ENCODE measurements around the gene DSP.

Gene DSP

GRCh38 chr6:7562769-7563168 is 21.3 kb downstream of the DSP start:
- no peak for DNase-seq (ENCODE audit: low read depth in 2 of 2)

- no peak for DNase-seq (ENCODE audit: low read depth in 2 of 2)
Measured at GRCh38 chr6:7566107-7566506, 24.6 kb downstream of the DSP start.

GRCh38 chr6:7566617-7567173 is 25.2 kb downstream of the DSP start:
- no peak for DNase-seq (ENCODE audit: low read depth in 2 of 2)

DNA sequence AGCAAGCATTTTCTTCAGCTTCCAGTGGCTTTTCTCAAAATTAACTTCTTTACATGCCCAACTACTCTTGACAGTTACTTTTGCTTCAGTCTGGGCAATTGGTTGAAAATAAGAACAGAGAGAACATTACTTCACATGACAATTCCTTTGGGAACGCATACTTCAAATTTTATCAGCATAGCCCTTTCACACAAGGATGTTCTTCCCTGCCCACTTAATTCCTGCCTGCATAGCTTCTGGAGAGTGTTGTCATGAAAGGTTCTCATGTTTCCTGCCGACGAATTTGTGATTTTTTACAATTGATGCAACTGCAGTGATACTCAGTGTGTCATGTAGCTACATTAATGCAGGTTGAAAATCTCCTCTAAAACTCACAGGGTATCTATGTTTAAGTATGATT is 26.6 kb downstream of the DSP start:
- DNase-seq (ENCODE audit: low read depth in 2 of 2) = no peak

DNA sequence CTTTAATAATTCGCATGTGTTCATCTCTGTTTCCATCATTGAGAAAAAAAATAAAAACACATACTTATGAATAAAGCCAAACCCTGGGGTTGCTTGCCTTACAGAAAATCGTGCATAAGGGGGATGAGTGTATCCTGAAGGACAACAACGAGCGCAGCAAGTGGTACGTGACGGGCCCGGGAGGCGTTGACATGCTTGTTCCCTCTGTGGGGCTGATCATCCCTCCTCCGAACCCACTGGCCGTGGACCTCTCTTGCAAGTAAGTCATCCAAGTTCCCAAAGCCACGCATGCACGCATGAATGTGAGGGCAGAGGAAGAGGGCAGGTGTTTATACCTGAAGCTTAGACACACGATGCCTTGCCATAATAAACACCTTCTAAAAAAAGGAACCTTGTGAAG is 27.6 kb downstream of the DSP start:
- no peak for DNase-seq (ENCODE audit: low read depth in 2 of 2)

- DNase-seq (ENCODE audit: low read depth in 2 of 2) = no peak
Measured at GRCh38 chr6:7572213-7572943, 30.9 kb downstream of the DSP start.

DNA sequence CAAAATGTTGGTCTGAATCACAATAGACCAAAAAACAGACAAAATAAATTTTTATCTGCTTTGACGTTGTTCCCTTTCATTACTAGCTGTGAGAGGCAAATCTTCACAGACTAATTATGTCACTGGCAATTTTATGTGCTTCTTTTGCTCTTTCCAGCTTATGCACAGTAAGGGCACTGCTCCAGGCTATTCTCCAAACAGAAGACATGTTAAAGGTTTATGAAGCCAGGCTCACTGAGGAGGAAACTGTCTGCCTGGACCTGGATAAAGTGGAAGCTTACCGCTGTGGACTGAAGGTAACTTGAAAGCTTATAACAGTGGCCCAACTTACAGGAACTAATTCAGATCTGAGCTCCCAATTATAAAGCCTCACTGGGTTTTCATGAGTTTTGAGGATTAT is 33.0 kb downstream of the DSP start:
- DNase-seq (ENCODE audit: low read depth in 2 of 2) = no peak

DNA sequence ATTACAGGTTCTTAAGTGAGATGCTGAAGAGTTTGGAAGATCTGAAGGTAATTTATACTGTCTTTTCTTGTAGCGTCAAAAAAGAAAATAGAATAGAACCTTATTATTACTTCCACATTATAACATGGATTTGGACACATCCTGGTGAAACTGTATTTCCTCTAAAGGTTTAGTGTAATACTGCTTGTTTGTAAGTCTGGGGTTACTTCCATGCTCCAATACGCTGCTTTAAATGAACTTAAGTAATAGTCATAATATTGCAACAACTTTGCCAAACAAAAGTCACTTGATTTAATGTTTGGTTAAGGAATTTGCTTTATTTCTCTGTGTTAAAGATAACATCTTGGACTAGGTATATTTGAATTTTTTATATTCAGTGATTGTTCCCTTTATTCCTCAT is 37.0 kb downstream of the DSP start:
- no peak for DNase-seq (ENCODE audit: low read depth in 2 of 2)

- DNase-seq (ENCODE audit: low read depth in 2 of 2) = no peak
Measured at GRCh38 chr6:7578931-7579330, 37.5 kb downstream of the DSP start.

DNA sequence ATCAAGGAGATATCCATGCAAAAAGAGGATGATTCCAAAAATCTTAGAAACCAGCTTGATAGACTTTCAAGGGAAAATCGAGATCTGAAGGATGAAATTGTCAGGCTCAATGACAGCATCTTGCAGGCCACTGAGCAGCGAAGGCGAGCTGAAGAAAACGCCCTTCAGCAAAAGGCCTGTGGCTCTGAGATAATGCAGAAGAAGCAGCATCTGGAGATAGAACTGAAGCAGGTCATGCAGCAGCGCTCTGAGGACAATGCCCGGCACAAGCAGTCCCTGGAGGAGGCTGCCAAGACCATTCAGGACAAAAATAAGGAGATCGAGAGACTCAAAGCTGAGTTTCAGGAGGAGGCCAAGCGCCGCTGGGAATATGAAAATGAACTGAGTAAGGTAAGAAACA is 38.4 kb downstream of the DSP start:
- DNase-seq (ENCODE audit: low read depth in 2 of 2) = no peak

GRCh38 chr6:7580537-7580926 is 39.1 kb downstream of the DSP start:
- no peak for DNase-seq (ENCODE audit: low read depth in 2 of 2)

DNA sequence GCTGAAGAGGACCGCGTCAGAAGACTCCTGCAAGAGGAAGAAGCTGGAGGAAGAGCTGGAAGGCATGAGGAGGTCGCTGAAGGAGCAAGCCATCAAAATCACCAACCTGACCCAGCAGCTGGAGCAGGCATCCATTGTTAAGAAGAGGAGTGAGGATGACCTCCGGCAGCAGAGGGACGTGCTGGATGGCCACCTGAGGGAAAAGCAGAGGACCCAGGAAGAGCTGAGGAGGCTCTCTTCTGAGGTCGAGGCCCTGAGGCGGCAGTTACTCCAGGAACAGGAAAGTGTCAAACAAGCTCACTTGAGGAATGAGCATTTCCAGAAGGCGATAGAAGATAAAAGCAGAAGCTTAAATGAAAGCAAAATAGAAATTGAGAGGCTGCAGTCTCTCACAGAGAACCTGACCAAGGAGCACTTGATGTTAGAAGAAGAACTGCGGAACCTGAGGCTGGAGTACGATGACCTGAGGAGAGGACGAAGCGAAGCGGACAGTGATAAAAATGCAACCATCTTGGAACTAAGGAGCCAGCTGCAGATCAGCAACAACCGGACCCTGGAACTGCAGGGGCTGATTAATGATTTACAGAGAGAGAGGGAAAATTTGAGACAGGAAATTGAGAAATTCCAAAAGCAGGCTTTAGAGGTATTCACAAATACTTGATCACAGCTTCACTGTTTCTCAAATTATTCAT is 39.6 kb downstream of the DSP start:
- DNase-seq (ENCODE audit: low read depth in 2 of 2) = no peak

DNA sequence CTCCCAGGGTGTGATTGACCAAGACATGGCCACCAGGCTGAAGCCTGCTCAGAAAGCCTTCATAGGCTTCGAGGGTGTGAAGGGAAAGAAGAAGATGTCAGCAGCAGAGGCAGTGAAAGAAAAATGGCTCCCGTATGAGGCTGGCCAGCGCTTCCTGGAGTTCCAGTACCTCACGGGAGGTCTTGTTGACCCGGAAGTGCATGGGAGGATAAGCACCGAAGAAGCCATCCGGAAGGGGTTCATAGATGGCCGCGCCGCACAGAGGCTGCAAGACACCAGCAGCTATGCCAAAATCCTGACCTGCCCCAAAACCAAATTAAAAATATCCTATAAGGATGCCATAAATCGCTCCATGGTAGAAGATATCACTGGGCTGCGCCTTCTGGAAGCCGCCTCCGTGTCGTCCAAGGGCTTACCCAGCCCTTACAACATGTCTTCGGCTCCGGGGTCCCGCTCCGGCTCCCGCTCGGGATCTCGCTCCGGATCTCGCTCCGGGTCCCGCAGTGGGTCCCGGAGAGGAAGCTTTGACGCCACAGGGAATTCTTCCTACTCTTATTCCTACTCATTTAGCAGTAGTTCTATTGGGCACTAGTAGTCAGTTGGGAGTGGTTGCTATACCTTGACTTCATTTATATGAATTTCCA is 43.9 kb downstream of the DSP start:
- DNase-seq (ENCODE audit: low read depth in 2 of 2) = no peak

DNA sequence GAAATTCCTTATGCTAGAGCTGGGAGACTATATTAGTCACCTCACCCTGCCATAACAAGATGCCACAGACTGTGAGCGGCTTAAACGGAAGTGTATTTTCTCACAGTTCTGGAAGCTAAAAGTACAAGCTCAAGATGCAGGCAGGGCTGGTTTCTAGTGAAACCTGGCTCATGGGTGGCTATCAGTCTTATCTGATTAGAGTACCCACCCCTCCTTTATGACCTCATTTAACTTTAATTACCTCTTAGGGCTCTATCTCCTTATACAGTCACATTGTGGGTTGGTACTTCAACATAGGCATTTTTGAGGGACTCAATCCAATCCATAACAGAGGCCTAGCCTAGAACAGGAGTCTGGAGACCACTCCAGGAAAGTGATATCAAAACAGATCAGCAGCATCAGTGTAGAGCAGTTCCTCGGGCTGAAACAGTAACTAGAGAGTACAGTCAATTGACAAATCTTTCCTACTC is 46.2 kb downstream of the DSP start:
- no peak for DNase-seq (ENCODE audit: low read depth in 2 of 2)

- no peak for DNase-seq (ENCODE audit: low read depth in 2 of 2)
Measured at GRCh38 chr6:7588506-7588905, 47.0 kb downstream of the DSP start.

DNA sequence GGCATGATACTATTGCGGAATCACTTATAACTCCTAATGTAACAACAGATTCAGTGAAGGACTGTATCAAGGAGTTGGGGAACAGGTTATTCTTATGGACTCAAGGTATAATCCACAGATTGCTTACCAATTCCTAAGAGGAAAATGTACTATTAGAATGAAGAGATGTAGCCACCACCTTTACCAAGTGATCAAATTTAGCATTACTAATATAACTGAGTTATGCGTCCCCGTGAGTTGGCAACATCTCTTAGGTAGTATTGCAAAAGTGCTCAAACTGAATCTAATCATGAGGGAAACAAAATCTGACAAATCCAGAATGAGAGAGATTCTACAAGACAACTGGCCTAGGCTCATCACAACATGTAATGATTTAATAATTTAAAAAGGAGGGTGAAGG is 47.8 kb downstream of the DSP start:
- DNase-seq (ENCODE audit: low read depth in 2 of 2) = no peak

GRCh38 chr6:7589949-7590917 is 48.8 kb downstream of the DSP start, which contains the start of gene SNRNP48:
Gene SNRNP48, plus strand, starts transcription at chr6:7590198. Its CDS starts 60 bp downstream, at chr6:7590258.
- DNase-seq (ENCODE audit: low read depth in 2 of 2) = peak; percentile 85 to 91

- DNase-seq (ENCODE audit: low read depth in 2 of 2) = no peak
Measured at GRCh38 chr6:7590918-7591302, 49.4 kb downstream of the DSP start.

DNA sequence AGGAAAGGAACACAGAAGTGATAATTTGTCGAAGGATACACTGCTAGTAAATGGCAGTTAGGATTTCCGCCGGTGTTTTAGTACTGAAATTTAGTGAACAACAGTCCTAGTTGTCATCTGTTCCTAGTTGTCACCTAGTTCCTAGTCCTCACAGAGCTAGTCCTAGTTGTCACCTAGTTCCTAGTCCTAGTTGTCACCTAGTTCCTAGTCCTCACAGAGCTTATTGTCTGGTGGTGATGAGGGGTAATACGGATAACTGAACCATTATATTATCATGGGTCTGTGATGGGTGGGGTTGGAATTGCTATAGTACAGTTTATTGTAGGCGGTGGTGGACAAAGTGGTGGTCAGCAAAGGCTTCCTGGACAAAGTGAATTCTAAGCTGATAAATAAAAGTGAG is 50.3 kb downstream of the DSP start:
- DNase-seq (ENCODE audit: low read depth in 2 of 2) = no peak

- DNase-seq (ENCODE audit: low read depth in 2 of 2) = no peak
Measured at GRCh38 chr6:7593229-7593628, 51.8 kb downstream of the DSP start.

DNA sequence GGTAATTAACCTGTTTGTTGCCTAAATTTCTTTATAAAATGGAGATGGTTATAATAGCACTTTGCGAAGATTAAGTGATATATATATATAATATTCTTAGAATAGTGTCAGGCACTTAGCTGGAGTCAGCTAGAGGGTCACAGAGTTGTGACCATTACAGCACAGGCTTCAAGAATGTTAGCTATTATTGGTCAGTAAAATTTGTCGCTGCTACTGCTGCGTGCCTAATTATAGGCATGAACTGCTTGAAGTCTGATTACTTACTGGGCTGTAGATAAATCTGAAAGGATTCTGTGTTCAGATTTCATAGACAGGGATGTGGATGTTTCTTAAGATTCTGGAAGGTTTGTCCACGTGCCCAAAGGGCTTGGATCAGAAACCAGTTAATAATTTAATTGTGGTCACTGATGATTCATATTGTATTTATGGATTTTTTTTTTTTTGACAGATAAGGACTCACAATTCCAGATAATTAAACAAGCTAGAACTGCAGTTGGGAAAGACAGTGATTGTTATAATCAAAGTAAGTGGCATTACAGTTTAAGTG is 53.2 kb downstream of the DSP start:
- no peak for DNase-seq (ENCODE audit: low read depth in 2 of 2)
